Measurements from ENCODE around the gene CLDND2. TPM values are rescaled to one million over a fixed set of nuclear protein-coding genes. Genes with fewer than 3 reads are reported as not detected.

CLDND2 gene, protein sequence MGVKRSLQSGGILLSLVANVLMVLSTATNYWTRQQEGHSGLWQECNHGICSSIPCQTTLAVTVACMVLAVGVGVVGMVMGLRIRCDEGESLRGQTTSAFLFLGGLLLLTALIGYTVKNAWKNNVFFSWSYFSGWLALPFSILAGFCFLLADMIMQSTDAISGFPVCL
- not detected in 2 replicates for total RNA-seq (2014; rRNA removed; shearing (Covaris generic))
- polyA plus RNA-seq (2016; fragmentation: Nextera tagmentation; extraction: Ambion mirVana) = 7.7 and 12.1 TPM in 2 replicates
- long read RNA-seq, partial matches to known transcripts = 0 of 2 reads
- long read RNA-seq, other reads (novel, unspliced or antisense) = 2 of 2 reads

DNA sequence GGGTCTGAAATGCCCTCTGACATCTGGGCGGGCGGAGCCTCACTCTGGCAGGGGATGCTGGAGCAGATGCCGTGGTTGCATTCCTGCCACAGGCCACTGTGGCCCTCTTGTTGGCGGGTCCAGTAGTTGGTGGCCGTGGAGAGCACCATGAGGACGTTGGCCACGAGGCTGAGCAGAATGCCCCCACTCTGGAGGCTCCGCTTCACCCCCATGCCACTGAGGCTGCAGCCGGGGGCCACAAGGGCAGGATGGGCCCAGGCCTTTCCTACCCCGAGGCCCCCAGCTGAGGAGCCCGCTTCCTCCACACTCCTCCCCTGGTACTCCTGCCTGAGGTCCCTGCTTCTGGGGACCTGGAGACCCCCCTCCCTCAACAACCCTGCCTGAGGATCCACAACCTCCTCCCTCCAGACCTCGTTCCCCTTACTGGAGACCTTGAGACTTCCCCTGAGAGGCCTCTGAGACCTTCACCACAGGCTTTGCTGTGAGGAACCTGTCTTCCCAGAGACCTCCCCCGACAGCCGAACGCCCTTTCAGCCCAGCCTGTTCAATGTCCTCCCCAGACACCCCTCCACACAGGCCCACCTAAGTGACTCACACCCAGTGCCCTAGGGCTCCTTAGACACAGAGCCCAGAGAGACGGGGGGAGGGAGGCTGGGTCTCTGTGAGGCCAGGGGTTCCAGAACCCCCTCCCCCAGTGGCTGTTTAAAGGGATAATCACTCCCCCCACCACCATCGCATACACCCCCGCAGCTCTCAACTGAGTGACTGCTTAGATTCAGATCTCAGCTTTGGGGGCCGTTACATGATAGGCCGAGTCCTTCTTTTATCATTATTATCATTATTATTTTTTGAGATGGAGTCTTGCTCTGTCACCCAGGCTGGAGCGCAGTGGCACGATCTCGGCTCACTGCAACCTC, at the start of gene CLDND2:
TSS of gene CLDND2 (minus strand) at position 638 of the 917 bp plus-strand sequence. CDS start at position 212, 426 bp downstream.
- Histone ChIP-seq H3K9me2 (ENCODE audit: insufficient read depth) (no peaks in the 10 kb centered on the region), H4K20me1 (replicated peaks; ENCODE audit: insufficient read depth) (no peaks in the 10 kb centered on the region), H3K27me3 (ENCODE audit: insufficient read depth) (no peaks in the 10 kb centered on the region), H3K4me2 (peak within 1 kb of the TSS; percentile 89), H3K4me1 (ENCODE audit: insufficient read depth) (peaks cover 15% of the 10 kb centered on the region; the same call in 1 of the 2 replicates), H3K4me3 (peak within 1 kb of the TSS; percentile 98), H3K36me3 (ENCODE audit: insufficient read depth) (no peaks in the 10 kb centered on the region), H3K79me2 (replicated peaks; ENCODE audit: insufficient read depth) (0 out of 2 replicates have a peak, but pooled peaks cover 4% of the 10 kb centered on the region), H3K27ac (ENCODE audit: low read depth) (peak within 1 kb of the TSS; percentile 86), H3F3A (replicated peaks; ENCODE audit: low read depth) (no peaks in the 10 kb centered on the region; the same call in 1 of the 2 replicates), H2AFZ (peak within 1 kb of the TSS; percentile 69)
- no peak for DNase-seq (ENCODE audit: low spot score)
- Mint-ChIP-seq H3K27me3 (ENCODE audit: insufficient read depth, low read depth, poor library complexity) (peaks cover 18% of the 10 kb centered on the region), H3K9me3 (no peaks in the 10 kb centered on the region; the same call in 2 of the 3 replicates), H3K4me1 (peaks cover 21% of the 10 kb centered on the region), H3K27ac (peak within 1 kb of the TSS; percentile 96), H3K36me3 (ENCODE audit: low read depth) (no peaks in the 10 kb centered on the region; the same call in 2 of the 3 replicates), H3K4me3 (peak within 1 kb of the TSS; percentile 99)
- ATAC-seq = peak; percentile 2; the same call in 1 of the 3 replicates
- TF ChIP-seq NANOG (IDR thresholded peaks at IDR 0.05; ENCODE audit: borderline replicate concordance) = no peak
- TF ChIP-seq POLR2AphosphoS5 (IDR thresholded peaks at IDR 0.05; ENCODE audit: low read depth) = no peak
- TF ChIP-seq, protein P1, sequence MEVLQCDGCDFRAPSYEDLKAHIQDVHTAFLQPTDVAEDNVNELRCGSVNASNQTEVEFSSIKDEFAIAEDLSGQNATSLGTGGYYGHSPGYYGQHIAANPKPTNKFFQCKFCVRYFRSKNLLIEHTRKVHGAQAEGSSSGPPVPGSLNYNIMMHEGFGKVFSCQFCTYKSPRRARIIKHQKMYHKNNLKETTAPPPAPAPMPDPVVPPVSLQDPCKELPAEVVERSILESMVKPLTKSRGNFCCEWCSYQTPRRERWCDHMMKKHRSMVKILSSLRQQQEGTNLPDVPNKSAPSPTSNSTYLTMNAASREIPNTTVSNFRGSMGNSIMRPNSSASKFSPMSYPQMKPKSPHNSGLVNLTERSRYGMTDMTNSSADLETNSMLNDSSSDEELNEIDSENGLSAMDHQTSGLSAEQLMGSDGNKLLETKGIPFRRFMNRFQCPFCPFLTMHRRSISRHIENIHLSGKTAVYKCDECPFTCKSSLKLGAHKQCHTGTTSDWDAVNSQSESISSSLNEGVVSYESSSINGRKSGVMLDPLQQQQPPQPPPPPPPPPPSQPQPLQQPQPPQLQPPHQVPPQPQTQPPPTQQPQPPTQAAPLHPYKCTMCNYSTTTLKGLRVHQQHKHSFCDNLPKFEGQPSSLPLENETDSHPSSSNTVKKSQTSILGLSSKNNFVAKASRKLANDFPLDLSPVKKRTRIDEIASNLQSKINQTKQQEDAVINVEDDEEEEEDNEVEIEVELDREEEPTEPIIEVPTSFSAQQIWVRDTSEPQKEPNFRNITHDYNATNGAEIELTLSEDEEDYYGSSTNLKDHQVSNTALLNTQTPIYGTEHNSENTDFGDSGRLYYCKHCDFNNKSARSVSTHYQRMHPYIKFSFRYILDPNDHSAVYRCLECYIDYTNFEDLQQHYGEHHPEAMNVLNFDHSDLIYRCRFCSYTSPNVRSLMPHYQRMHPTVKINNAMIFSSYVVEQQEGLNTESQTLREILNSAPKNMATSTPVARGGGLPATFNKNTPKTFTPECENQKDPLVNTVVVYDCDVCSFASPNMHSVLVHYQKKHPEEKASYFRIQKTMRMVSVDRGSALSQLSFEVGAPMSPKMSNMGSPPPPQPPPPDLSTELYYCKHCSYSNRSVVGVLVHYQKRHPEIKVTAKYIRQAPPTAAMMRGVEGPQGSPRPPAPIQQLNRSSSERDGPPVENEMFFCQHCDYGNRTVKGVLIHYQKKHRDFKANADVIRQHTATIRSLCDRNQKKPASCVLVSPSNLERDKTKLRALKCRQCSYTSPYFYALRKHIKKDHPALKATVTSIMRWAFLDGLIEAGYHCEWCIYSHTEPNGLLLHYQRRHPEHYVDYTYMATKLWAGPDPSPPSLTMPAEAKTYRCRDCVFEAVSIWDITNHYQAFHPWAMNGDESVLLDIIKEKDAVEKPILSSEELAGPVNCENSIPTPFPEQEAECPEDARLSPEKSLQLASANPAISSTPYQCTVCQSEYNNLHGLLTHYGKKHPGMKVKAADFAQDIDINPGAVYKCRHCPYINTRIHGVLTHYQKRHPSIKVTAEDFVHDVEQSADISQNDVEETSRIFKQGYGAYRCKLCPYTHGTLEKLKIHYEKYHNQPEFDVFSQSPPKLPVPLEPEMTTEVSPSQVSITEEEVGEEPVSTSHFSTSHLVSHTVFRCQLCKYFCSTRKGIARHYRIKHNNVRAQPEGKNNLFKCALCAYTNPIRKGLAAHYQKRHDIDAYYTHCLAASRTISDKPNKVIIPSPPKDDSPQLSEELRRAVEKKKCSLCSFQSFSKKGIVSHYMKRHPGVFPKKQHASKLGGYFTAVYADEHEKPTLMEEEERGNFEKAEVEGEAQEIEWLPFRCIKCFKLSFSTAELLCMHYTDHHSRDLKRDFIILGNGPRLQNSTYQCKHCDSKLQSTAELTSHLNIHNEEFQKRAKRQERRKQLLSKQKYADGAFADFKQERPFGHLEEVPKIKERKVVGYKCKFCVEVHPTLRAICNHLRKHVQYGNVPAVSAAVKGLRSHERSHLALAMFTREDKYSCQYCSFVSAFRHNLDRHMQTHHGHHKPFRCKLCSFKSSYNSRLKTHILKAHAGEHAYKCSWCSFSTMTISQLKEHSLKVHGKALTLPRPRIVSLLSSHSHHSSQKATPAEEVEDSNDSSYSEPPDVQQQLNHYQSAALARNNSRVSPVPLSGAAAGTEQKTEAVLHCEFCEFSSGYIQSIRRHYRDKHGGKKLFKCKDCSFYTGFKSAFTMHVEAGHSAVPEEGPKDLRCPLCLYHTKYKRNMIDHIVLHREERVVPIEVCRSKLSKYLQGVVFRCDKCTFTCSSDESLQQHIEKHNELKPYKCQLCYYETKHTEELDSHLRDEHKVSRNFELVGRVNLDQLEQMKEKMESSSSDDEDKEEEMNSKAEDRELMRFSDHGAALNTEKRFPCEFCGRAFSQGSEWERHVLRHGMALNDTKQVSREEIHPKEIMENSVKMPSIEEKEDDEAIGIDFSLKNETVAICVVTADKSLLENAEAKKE (CRISPR knock-in tag; IDR thresholded peaks at IDR 0.05) = no peak
- TF ChIP-seq CREB1 (CRISPR knock-in tag; IDR thresholded peaks at IDR 0.05; ENCODE audit: low read depth) = no peak
- TF ChIP-seq, protein P2, sequence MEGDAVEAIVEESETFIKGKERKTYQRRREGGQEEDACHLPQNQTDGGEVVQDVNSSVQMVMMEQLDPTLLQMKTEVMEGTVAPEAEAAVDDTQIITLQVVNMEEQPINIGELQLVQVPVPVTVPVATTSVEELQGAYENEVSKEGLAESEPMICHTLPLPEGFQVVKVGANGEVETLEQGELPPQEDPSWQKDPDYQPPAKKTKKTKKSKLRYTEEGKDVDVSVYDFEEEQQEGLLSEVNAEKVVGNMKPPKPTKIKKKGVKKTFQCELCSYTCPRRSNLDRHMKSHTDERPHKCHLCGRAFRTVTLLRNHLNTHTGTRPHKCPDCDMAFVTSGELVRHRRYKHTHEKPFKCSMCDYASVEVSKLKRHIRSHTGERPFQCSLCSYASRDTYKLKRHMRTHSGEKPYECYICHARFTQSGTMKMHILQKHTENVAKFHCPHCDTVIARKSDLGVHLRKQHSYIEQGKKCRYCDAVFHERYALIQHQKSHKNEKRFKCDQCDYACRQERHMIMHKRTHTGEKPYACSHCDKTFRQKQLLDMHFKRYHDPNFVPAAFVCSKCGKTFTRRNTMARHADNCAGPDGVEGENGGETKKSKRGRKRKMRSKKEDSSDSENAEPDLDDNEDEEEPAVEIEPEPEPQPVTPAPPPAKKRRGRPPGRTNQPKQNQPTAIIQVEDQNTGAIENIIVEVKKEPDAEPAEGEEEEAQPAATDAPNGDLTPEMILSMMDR (conservative IDR thresholded peaks at IDR 0.05; ENCODE audit: low read depth in 2 of 2) = no peak
- no peak for TF ChIP-seq ZNF331 (CRISPR knock-in tag; IDR thresholded peaks at IDR 0.05; ENCODE audit: low read depth)
- TF ChIP-seq EZH2 (IDR thresholded peaks at IDR 0.05; ENCODE audit: low read depth, unreplicated experiment) = no peak
- TF ChIP-seq, protein P3, sequence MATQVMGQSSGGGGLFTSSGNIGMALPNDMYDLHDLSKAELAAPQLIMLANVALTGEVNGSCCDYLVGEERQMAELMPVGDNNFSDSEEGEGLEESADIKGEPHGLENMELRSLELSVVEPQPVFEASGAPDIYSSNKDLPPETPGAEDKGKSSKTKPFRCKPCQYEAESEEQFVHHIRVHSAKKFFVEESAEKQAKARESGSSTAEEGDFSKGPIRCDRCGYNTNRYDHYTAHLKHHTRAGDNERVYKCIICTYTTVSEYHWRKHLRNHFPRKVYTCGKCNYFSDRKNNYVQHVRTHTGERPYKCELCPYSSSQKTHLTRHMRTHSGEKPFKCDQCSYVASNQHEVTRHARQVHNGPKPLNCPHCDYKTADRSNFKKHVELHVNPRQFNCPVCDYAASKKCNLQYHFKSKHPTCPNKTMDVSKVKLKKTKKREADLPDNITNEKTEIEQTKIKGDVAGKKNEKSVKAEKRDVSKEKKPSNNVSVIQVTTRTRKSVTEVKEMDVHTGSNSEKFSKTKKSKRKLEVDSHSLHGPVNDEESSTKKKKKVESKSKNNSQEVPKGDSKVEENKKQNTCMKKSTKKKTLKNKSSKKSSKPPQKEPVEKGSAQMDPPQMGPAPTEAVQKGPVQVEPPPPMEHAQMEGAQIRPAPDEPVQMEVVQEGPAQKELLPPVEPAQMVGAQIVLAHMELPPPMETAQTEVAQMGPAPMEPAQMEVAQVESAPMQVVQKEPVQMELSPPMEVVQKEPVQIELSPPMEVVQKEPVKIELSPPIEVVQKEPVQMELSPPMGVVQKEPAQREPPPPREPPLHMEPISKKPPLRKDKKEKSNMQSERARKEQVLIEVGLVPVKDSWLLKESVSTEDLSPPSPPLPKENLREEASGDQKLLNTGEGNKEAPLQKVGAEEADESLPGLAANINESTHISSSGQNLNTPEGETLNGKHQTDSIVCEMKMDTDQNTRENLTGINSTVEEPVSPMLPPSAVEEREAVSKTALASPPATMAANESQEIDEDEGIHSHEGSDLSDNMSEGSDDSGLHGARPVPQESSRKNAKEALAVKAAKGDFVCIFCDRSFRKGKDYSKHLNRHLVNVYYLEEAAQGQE (IDR thresholded peaks at IDR 0.05; ENCODE audit: unreplicated experiment) = no peak
- TF ChIP-seq ZNF114 (CRISPR knock-in tag; IDR thresholded peaks at IDR 0.05) = no peak
- no peak for TF ChIP-seq EZH2phosphoT487 (IDR thresholded peaks at IDR 0.05; ENCODE audit: unreplicated experiment)
- TF ChIP-seq, protein P4, sequence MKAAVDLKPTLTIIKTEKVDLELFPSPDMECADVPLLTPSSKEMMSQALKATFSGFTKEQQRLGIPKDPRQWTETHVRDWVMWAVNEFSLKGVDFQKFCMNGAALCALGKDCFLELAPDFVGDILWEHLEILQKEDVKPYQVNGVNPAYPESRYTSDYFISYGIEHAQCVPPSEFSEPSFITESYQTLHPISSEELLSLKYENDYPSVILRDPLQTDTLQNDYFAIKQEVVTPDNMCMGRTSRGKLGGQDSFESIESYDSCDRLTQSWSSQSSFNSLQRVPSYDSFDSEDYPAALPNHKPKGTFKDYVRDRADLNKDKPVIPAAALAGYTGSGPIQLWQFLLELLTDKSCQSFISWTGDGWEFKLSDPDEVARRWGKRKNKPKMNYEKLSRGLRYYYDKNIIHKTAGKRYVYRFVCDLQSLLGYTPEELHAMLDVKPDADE (IDR thresholded peaks at IDR 0.05) = no peak

Measured in GM23338 (cell line).